GM12874 (cell line): ENCODE measurements around the gene MCHR1.

Source experiments
- CTCF ChIP-seq: IDR thresholded peaks from 2 replicates; pipeline ENCODE4 v1.5.1; 2011; ENCODE audit warnings: low read depth, mild to moderate bottlenecking, control low read depth, low read length, moderate library complexity; ENCODE audit not compliant: insufficient read depth

Gene MCHR1

GRCh38 chr22:40685406-40685805, 6.1 kb downstream of the MCHR1 start:
- no peak for TF ChIP-seq CTCF

GRCh38 chr22:40687706-40688105, 8.4 kb downstream of the MCHR1 start:
- no peak for TF ChIP-seq CTCF

GRCh38 chr22:40690370-40690769, 11.1 kb downstream of the MCHR1 start:
- no peak for TF ChIP-seq CTCF

GRCh38 chr22:40691532-40691931, 12.2 kb downstream of the MCHR1 start:
- no peak for TF ChIP-seq CTCF

- TF ChIP-seq CTCF = no peak
These were observed 15.1 kb downstream of the MCHR1 start for GRCh38 chr22:40694411-40694810.

- TF ChIP-seq CTCF = no peak
These were observed 22.0 kb downstream of the MCHR1 start for GRCh38 chr22:40701274-40701673.

- no peak for TF ChIP-seq CTCF
These were observed 23.9 kb downstream of the MCHR1 start for GRCh38 chr22:40703174-40703573.

- TF ChIP-seq CTCF = no peak
These were observed 24.5 kb downstream of the MCHR1 start for GRCh38 chr22:40703736-40704135.
